Measurements from ENCODE around the gene CYBB.

The CYBB gene

GRCh38 chrX:37786624-37787422 is 7.0 kb downstream of the CYBB start:
- no peak for DNase-seq (ENCODE audit: low spot score)

- DNase-seq (ENCODE audit: low spot score), result no peak
These were observed 7.6 kb downstream of the CYBB start for GRCh38 chrX:37787423-37787869.

GRCh38 chrX:37796310-37796709 is 16.5 kb downstream of the CYBB start:
- no peak for DNase-seq (ENCODE audit: low spot score)

GRCh38 chrX:37796805-37797204 is 16.9 kb downstream of the CYBB start:
- DNase-seq (ENCODE audit: low spot score), result no peak

DNA sequence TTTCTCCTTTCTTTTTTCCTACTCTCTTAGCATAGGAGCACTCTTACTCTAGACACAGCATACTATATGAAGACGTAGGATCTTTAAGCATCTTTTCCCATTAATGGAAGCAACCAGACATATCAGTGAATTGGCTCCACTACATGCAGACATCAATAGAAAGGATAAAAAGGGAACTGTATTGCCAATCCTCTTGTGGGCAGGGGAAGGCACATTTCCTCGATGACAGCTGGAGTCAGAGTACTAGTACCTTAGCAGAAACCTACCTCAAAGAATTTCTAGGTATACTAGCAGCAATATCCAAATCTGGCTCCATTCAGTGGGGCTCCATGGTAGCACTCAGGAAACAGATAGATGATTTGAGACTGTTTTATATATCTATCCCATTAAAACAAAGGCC is 20.1 kb downstream of the CYBB start:
- DNase-seq (ENCODE audit: low spot score), result no peak

DNA sequence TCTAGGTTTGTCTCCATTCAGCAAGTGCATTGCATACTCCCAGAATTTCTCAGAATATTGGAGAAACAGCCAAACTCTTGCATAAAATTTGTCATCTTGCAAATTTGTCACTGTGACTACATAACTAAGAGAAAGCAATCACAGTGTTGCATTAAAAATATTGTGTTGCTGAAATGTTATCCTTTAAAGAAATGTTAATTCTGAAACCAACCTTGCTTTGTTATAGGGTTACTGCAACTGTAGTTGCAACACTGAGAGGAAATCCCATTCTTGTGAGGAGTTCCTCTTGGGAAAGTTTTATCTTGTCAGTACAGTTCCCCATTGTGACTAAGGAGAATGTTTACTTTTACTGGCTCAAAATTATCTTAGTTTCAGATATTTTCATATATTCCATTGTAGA is 20.9 kb downstream of the CYBB start:
- no peak for DNase-seq (ENCODE audit: low spot score)

DNA sequence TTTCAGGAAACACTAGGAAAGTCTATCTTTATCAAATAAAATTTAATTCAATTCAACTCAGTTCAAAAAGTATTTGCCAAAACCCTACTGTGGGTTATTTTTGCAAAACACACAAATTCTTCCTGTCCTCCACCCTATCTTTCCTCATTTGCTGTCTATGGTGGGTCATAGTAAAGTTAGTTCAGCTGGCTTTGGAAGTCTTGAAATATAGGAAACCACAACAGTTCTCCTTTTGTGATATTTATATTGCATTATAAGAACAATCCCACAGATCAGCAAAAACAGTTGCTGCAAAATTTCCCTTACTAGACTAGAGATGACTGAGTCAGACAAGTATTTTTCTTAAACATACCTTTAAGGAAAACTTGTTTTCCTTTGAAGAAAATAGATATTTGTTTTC is 22.2 kb downstream of the CYBB start:
- DNase-seq (ENCODE audit: low spot score), result no peak

DNA sequence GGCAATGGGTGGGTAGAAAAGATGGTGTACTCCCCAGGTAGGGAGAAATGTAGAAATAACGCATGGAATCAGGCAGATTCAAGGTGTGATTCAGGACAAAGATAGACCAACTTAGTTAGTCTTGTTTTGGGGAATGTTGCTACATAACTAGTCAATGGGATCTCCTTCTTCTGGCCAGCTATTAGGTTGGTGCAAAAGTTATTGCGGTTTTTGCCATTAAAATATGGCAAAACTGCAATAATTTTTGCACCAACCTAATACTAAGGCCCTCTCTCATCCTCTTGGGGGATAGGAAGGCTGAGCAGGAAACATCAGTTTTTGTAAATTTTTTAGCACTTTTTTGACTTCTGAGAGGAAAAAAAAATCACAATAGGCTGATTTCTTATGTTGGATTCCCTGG is 23.2 kb downstream of the CYBB start:
- no peak for DNase-seq (ENCODE audit: low spot score)

- DNase-seq (ENCODE audit: low spot score), result no peak
These were observed 30.1 kb downstream of the CYBB start for GRCh38 chrX:37809970-37810369.

GRCh38 chrX:37812110-37812509 is 32.3 kb downstream of the CYBB start:
- no peak for DNase-seq (ENCODE audit: low spot score)

- DNase-seq (ENCODE audit: low spot score), result no peak
These were observed 33.7 kb downstream of the CYBB start for GRCh38 chrX:37813570-37813969.

DNA sequence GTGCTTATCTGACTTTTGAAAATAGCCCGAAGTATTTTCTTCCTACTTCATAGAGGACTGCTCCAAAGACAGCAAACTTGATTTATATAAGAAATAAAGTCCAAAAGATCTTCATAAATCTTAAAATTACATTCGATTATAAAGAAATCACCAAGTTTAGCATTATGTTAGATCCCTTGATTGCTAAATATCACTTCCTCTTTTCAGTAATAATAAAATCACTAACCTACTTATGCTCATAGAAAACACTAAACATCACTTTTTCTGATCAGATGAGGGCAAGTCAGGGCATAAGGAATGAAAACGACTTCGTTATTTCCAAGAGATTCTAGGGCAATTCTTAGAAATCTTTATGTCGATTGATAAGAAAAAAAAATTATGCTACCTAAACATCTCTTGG is 35.5 kb downstream of the CYBB start:
- no peak for DNase-seq (ENCODE audit: low spot score)

- no peak for DNase-seq (ENCODE audit: low spot score)
These were observed 36.9 kb downstream of the CYBB start for GRCh38 chrX:37816766-37817165.

- DNase-seq (ENCODE audit: low spot score), result no peak
These were observed 37.3 kb downstream of the CYBB start for GRCh38 chrX:37817176-37817575.

GRCh38 chrX:37817579-37817978 is 37.7 kb downstream of the CYBB start:
- DNase-seq (ENCODE audit: low spot score), result no peak

GRCh38 chrX:37818031-37818430 is 38.2 kb downstream of the CYBB start:
- no peak for DNase-seq (ENCODE audit: low spot score)

DNA sequence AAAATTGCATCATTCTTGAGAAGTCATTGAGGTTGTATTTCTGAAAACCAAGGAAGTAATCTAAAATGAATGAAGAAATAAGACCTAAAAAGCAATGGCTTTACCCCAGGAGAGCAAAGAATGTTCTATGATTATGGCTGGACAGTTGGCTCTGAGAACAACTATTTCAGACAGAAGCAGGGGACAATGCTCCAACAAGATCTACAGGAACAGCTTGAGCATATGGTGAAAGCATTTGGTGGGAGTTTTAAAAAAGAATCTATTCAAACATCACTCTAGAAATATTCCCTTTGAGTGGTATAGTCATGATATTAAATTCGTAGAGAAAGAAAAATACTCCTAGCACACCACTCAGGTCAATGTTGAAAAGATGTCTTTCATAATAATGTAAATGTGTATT is 40.8 kb downstream of the CYBB start:
- no peak for DNase-seq (ENCODE audit: low spot score)

DNA sequence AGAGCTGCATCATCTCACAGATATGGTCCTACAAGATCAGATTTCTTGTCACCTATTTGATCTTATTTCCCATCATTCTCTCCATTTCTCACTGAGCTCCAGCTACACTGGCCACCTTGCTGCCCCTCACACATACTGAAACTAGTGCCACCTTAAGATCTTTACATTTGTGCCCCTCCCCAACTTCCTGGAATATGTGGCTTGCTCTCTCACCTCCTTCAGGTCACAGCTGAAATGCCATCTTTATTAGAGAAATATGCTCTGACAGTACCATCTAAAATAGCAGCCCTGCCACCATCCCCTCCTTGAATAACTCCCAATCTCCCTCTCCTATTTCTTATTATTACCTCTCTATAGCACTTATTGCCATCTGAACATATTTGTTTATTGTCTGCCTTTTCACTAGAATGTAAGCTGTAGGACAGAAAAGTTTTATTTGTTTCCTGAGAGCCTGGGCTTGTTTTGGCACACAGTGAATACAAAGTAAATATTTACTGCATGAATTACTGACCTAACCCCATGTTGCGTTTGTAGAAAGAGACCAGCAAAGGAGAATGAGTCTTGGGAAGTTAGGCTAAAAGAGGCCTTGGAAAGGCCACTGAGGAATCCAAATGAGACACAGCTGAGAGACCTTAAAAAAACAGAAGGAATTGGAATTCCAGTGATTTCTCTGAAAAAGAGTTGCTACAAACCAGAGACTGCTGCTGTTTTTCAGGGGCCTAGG is 44.8 kb downstream of the CYBB start:
- no peak for DNase-seq (ENCODE audit: low spot score)

GRCh38 chrX:37825215-37825842 is 45.5 kb downstream of the CYBB start:
- DNase-seq (ENCODE audit: low spot score), result peak; percentile 60

GRCh38 chrX:37829721-37830120 is 49.9 kb downstream of the CYBB start:
- no peak for DNase-seq (ENCODE audit: low spot score)

DNA sequence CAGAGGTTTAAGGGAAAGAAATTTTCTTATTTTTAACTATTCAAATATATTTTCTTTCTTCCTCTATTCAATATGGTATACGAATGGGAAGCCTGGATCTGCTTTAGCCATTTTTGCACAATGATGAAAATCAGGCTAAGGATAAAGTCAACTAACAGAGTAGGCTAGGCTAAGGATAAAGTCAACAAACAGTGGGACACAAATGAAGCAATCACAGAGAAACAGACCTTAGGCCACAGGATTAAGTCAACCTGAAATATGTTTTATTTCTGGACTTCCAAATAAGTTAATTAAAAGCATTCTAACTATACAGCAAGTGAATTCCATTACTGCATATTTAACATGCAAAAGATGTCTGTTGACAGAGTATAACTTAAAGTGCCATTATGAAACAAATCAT is 50.5 kb downstream of the CYBB start:
- no peak for DNase-seq (ENCODE audit: low spot score)

DNA sequence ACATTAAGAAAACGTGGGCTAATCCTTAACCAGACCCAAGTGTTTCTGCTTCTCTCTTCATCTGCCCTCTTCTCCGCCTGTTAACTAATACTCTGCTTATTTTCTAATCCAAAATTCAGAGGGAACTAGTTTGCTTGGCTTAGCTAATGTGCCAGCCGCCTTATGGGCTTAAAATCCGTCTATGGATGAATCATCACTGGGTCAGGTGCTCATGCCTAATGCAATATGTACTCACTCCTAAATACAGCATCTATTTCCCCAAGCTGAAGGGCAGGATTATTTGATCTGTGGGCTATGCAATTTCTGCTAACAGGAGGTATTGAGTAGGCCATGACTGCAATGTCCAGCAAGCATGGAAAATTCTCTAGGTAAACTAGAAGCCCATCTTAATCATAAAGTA is 55.1 kb downstream of the CYBB start:
- DNase-seq (ENCODE audit: low spot score), result peak; percentile 49

- DNase-seq (ENCODE audit: low spot score), result no peak
These were observed 61.1 kb downstream of the CYBB start for GRCh38 chrX:37840931-37841330.
